ENCODE measurements around the gene ITLN1. TPM values are rescaled to one million over a fixed set of nuclear protein-coding genes. Genes with fewer than 3 reads are reported as not detected.

The ITLN1 gene
- total and polyA plus RNA-seq, 3 donors from 2014 or later = 2.3 to 45.8 (median 8.8) TPM

- Histone ChIP-seq H3K4me3 (no peak overlapping the region), H3K27ac (no peak overlapping the region), H3K36me3 (ENCODE audit: low read depth, missing control alignments) (no peaks in the 10 kb centered on the region), H3K4me1 (no peaks in the 10 kb centered on the region), H3K27me3 (no peaks in the 10 kb centered on the region), H3K9me3 (no peaks in the 10 kb centered on the region)
- intact Hi-C loops (cut with DNase I; ENCODE audit: low total_unique reads) = no loop called here
- no peak for DNase-seq
- WGBS, 2 donors = 42 to 58% methylated on average over 4 of the region's 4 CpGs
- no peak for TF ChIP-seq POLR2A (IDR thresholded peaks at IDR 0.05)
- TF ChIP-seq, protein P1, sequence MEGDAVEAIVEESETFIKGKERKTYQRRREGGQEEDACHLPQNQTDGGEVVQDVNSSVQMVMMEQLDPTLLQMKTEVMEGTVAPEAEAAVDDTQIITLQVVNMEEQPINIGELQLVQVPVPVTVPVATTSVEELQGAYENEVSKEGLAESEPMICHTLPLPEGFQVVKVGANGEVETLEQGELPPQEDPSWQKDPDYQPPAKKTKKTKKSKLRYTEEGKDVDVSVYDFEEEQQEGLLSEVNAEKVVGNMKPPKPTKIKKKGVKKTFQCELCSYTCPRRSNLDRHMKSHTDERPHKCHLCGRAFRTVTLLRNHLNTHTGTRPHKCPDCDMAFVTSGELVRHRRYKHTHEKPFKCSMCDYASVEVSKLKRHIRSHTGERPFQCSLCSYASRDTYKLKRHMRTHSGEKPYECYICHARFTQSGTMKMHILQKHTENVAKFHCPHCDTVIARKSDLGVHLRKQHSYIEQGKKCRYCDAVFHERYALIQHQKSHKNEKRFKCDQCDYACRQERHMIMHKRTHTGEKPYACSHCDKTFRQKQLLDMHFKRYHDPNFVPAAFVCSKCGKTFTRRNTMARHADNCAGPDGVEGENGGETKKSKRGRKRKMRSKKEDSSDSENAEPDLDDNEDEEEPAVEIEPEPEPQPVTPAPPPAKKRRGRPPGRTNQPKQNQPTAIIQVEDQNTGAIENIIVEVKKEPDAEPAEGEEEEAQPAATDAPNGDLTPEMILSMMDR (IDR thresholded peaks at IDR 0.05) = no peak
Measured at GRCh38 chr1:160858097-160858496, 26.9 kb downstream of the ITLN1 start.

DNA sequence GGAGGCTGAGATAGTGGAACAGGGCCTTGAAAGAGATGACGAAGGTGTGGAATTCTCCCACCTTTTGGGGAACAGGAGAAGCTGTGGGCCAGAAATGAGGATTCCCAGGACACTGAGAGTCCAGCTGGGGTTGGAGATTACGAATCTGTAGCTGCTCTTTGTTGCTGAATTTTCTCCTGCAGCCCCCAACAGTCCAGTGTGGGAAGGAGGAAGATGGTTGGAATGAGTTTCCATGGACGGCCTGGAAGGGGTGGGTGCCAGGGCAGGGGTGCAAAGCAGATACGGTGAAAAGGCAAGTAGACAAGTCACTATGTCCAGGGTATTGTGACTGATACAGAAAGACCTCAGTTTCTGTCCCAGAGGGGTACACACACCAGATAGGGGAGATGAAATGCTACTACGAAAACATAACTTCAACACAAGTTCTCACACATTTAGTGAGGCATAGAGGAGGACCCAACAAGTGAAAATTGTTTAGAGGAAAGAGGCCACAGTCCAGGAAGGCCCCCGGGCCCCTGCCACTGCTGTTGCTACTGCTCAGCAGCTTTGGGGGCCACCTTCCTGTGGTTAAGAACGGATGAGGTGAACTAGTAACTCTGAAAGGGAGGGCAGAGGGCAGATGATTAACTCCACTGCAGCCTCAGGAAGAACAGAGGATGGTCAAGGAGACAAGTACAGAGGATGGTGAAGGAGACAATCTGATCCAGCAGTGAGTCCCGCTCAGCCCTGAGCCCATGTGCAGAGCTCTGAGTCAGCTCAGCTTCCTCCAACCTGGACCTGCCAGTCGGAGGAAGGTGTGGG is 29.6 kb downstream of the ITLN1 start:
- intact Hi-C loops (cut with DNase I; ENCODE audit: low total_unique reads) = no loop called here
- H3K4me1 ChIP-seq = no peaks in the 10 kb centered on the region
- H3K27me3 ChIP-seq = no peaks in the 10 kb centered on the region
- H3K9me3 ChIP-seq = no peaks in the 10 kb centered on the region
- H3K4me3 ChIP-seq = no peak overlapping the region
- WGBS, 2 donors = 75 to 81% methylated on average over 9 of the region's 9 CpGs
- no peak for TF ChIP-seq POLR2A (IDR thresholded peaks at IDR 0.05)
- TF ChIP-seq, protein P1 (IDR thresholded peaks at IDR 0.05) = no peak
- no peak for DNase-seq
- H3K27ac ChIP-seq = no peak overlapping the region
- no peaks in the 10 kb centered on the region for H3K36me3 ChIP-seq (ENCODE audit: low read depth, missing control alignments)

DNA sequence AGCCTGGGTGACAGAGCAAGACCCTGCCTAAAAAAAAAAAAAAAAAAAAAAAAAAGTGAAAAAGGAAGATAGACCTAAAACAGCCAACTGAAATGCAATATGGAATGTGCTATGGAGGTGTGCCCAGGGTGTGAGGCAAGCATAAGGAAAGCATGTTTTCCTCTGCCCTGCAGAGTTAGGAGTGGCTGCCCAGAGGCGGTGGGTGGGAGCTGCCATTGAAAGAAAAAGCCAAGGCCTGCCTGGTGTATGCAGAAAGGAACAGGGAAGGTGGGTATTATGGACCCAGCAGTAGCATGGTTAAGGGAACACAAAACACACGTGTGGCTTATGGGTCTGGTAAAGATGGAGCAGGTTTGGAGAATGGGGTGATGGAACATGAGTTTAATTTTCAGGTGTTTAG is 31.2 kb downstream of the ITLN1 start:
- intact Hi-C loops (cut with DNase I; ENCODE audit: low total_unique reads) = no loop called here
- Histone ChIP-seq H3K9me3 (no peaks in the 10 kb centered on the region), H3K27me3 (no peaks in the 10 kb centered on the region), H3K27ac (no peak overlapping the region), H3K4me1 (no peaks in the 10 kb centered on the region), H3K36me3 (ENCODE audit: low read depth, missing control alignments) (no peaks in the 10 kb centered on the region), H3K4me3 (no peak overlapping the region)
- WGBS, 2 donors = 87 to 94% methylated on average over 2 of the region's 2 CpGs
- no peak for TF ChIP-seq POLR2A (IDR thresholded peaks at IDR 0.05)
- TF ChIP-seq, protein P1 (IDR thresholded peaks at IDR 0.05) = no peak
- DNase-seq = no peak

GRCh38 chr1:160853014-160853413 is 32.0 kb downstream of the ITLN1 start:
- Histone ChIP-seq H3K36me3 (ENCODE audit: low read depth, missing control alignments) (no peaks in the 10 kb centered on the region), H3K27ac (no peak overlapping the region)
- TF ChIP-seq, protein P1 (IDR thresholded peaks at IDR 0.05) = no peak
- TF ChIP-seq POLR2A (IDR thresholded peaks at IDR 0.05) = no peak

GRCh38 chr1:160850993-160851392 is 34.0 kb downstream of the ITLN1 start:
- Histone ChIP-seq H3K4me3 (no peak overlapping the region), H3K27me3 (no peaks in the 10 kb centered on the region), H3K4me1 (no peaks in the 10 kb centered on the region), H3K9me3 (no peaks in the 10 kb centered on the region), H3K36me3 (ENCODE audit: low read depth, missing control alignments) (no peaks in the 10 kb centered on the region), H3K27ac (no peak overlapping the region)
- intact Hi-C loops (cut with DNase I; ENCODE audit: low total_unique reads) = no loop called here
- TF ChIP-seq POLR2A (IDR thresholded peaks at IDR 0.05) = no peak
- TF ChIP-seq, protein P1 (IDR thresholded peaks at IDR 0.05) = no peak
- DNase-seq = no peak
- WGBS, 2 donors = 93% methylated on average over 8 of the region's 8 CpGs

More at GRCh38 chr1:160853014-160853413, 32.0 kb downstream of the ITLN1 start:
- H3K4me1 ChIP-seq = no peaks in the 10 kb centered on the region
- intact Hi-C loops (cut with DNase I; ENCODE audit: low total_unique reads) = no loop called here
- H3K27me3 ChIP-seq = no peaks in the 10 kb centered on the region
- H3K4me3 ChIP-seq = no peak overlapping the region
- WGBS, 2 donors = 94 to 96% methylated on average over 3 of the region's 3 CpGs
- no peak for DNase-seq
- no peaks in the 10 kb centered on the region for H3K9me3 ChIP-seq
